NCI-H2227 (cell line): ENCODE measurements around the gene EML4.
A peak's percentile ranks its signal among the peaks of the same experiment; 100 is the strongest.

Source experiments
- DNase-seq: peaks from one replicate; lab custom pipeline; 2025; ENCODE audit not compliant: unreplicated experiment; lab: John Stamatoyannopoulos, UW

Gene EML4

DNA sequence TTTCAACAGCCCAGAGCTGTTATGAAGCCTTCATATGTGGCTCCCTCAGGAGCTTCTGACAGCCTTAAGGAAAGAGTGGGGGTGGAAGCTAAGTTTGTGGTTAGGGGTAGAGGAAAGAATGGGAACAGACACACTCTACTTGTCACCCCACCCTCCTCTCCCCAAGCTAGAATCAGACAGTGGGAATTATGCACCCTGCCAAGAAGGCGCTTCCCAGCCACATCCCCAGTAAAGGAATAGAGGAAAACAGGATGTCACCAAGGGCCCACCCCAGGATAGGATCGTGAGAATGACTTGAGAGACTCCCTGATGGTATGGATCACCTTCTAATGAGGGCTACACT is 32.4 kb upstream of the EML4 start:
- no peak for DNase-seq

DNA sequence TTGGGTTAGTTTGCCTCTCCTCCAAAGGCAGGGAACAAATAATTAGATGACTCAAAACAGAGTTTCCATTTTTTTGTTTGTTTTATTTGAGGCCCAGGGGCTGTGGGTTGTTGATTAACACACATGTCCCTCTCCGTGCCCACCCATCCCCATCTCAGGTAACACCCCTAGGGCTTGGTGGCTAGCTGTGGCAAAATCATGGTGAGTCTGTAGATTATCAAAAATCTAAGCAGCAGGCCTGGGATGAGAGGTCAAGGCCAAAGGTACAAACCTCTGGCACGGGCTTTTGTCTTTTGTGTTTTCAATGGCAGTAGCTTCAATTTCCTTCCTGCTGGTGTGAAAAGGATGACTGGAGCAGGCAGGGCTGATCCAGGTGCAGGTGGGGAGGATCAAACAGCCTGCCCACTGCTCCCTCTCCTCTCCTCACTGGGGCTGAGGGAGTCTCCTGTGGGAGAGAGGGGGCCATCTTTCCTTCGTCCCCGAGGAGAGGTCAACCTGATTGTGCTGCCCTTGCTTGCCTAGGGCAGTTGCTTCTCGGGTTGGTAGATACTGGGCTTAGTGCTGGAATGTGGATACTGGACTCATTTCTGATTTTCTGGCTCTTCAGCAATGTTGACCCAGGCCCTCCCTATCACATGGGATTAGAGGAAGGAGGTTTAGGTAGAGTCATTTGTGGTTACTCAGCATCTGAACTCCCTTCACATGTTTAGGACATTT is 31.9 kb upstream of the EML4 start:
- no peak for DNase-seq

DNA sequence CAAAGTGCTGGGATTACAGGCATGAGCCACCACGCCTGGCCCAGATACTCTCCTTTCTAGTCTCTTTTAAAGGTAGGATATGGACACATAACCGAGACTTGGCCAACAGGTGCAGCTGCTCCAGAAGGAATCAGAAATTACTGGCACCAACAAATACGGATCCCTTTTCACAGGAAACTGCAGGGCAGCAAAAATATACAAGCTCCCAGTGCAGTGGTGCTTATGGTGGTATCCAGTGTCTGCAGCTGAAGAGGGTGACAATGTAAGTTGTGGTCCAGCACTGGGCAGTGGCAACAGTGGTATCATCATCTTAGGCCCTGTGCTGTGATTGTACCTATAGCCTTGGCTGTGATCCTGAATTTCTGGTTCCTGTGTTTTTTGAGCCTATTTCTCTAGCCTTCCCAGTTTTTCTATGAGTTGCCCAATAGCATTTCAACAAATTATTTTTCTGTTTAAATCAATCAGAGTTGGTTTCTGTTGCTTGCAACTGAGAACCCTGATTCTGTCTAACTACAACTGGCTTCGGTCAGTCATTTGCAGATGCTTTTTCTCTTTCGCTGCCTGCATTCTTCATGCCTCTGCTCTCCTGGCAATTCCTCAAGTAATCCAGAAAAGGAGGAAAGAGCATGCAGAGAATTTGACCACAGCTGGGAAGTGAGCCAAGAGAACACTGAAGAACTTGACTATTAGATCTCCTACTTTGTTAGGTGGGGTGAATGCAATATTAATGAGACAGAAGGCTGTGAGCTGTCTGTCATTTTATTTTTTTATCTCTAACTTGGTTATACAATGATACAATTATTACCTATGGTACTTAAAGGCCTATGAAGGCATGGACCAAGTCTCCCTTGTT is 30.8 kb upstream of the EML4 start:
- DNase-seq: no peak

DNA sequence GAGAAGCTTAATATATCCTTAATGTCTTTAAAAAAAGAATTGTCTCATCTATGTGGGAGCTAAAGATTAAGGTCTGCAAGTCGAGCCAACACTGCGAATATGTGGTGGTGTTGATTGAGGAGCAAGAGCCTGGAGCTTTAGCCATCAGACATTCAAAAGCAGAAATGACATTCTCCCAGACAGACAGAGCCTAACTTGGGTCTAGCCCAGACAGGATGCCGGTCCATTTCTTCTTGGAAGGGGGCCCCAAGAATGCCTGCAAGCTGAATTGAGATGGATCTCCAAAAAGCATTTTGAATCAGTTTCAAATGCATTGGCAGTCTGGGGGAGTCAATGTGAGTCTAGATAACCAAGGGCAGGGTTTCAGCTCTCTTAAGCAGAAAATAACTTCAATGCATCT is 30.1 kb upstream of the EML4 start:
- DNase-seq: no peak

DNA sequence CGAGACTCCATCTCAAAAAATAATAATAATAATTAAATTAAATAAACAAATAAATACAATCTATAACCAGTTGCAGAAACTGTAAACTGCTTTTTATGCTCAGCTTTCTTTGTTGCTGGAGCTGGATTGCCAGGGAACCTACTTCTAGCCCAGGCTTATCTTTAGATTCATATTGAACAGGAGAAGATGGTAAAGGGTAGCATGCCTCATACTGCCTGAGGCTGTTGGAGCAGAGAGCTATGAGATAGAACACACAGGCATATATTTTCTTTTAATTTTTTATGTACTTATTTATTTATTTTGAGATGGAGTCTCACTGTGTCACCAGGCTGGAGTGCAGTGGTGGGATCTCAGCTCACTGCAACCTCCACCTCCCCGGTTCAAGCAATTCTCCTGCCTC is 28.7 kb upstream of the EML4 start:
- DNase-seq: no peak

DNA sequence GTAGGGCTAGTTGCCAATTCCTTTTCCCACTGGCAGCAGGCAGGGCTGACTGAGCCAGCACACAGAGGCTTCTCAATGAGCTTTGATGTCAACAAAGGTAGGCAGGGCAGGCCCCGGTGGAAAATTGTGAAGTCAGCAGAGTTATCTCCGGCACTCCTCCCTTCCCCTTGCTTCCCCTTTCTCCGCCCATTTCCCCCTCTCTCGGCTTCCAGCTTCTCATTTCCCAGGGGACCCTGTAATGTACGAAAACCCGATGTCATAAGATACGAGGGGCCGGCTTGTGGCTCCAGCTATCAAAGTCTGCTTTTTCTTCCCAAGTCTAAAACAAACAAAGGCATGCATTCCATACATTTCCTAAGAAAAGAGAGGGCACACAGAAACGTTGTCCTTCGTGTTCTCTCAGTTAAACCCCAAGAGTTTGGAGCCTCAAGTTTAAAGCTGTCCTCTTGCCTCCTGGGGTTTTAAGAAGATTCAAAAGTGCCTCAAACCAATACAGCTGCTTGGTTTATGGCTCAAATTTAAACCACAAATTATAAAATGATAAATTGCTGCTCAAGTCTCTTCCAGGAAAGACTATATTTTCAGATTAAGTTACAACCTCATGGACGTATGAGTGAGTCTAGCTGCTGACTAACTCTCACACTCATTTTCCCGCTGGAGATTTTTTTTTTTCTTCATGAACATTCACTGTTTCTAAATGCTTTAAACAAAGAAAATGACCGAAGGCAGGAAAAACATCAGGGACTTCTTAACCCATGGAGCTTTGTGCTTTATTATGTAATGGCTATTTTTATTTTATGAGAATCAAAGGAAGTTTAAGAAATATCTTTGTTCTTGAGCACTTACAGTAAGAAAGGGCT is 27.2 kb upstream of the EML4 start:
- peak; percentile 82 for DNase-seq

DNA sequence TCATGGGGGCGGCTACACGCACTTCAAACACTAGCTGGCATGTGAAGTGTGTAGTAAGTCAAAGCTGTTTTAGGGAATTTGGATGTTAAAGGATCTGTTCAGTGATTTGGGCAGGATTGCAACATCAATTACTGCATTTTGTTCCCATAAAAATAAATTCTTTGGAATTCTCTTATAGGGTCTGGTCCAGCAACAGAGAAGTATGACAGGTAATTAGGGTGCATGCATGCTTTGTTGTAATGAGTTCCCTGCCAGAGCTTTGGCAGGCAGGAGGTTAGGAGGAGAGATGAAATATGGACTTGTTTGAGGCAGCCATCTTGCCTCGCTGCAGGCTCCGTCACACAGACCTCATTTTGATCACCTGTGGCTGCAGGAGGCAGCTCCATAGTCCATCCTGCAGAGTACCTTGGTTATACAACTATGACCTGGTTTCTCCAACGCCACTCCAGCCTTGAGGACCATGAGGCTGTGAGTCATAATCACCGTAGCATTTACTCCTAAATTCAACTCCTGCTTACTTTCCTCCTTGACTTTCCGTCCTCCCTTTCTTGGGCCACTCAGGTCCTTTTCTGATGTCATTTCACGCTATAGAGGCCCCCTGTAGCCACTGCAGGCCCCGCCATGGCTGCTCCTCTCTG is 26.5 kb upstream of the EML4 start:
- DNase-seq: peak; percentile 60

DNA sequence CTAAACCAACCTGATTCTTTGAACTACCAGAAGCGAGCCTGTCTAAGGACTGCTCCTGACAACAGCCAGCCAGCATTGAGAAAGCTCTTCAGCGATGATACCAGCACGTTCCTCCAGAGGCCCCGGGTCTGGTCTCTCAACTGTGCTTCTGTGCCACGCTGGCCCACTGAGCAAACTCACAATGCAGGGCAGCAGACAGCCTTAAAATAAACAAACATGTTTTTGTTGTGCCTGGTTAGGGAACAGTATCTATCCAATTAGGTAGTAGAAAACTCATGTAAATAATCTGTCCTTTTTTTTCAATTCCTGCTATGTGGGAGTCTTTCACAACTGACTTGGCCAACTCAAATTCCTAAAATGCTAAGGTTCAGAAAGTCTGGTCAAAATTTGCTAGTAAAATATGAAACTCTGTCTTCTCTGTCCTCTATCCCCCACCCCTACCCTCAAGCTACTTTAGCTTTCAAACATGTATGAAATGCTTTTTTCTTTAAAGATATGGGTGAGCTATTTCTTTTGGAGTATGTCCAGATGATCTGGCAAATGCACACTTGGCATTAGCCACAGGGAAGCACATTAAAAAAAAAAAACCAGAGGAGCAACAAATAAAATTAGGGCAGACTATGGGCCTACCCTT is 21.4 kb upstream of the EML4 start:
- DNase-seq: no peak

DNA sequence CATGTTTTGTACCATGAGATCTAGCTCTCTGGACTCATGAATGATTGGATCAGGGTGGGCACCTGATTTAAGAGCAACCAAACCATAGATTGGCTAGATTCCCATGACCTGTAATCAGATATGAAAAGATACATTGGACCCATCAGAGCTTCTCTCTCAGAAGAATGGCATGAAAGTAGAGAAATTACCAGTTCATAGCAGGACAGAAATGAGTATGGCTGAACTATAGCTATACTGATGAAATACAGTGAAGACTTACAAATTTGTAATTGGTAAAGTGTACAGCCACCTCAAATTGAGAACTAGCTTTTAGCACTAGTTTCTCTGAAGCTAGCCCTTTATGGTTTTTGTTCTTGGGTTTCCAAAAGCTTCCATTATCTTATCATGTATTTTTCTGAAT is 19.0 kb upstream of the EML4 start:
- no peak for DNase-seq

DNA sequence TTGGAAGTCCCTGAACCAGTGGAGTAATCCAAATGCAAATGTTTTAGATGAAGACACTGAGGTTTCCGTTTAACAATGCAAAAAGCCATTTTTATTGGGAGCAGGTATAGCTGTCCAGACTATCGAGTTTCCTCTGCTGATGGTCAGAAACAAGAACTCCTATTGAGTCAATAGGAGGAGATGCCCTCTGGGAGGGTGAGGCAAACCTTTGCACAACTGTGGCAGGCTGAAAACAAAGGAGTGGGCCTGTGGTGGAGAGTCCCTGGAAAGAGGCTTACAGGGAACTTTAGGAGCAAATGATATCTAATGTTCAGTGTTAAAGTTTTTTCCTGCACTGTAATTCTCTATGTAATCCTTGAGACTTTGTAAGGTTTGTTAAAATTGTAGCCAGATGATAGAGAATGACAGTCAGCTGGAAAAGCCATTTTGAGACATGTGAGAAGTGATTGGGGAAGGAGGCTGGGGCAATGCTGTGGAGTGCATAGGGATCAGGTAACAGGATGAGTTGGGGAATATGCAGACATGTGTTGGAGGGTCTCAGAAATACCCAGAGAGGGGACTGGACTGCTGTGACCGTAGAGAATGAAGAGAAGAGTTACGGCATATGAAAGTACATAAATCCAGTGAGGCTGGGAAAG is 15.1 kb upstream of the EML4 start:
- no peak for DNase-seq

DNA sequence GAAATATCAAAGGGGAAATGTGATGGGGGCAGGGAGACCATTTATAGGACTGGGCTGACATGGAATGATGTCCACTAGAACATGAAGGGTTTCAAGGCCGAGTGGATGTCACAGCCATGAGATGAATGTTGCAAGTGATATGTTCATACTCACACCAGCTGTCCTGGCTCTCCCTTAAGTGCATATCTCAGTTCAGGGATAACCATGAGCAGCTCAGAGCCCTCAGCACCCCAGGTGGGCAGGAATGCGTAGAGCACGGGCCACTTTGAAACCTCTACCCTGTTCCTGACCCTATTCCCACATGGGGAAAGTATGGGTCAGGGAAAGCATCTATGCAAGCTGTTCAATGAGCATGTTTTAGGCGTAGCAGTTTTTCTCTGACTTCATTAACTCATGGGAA is 12.4 kb upstream of the EML4 start:
- no peak for DNase-seq

DNA sequence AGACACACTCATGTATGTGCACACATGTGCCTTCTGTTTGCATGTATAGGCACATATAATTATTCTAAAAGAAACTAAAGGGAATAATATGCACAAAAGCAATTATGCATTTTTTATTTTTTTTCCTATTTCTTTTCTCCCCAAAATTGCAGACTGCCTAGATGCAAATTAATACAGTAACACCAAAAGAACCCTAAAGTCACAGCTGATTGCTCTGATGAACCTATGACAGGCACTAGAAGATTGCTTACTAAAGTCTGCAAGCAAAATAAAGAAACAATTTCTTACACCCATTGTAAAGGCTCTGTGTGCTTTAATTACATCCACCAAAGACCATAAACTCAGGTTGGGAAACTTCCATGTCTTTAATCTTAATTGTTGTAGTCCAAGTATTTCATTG is 7.7 kb upstream of the EML4 start:
- DNase-seq: no peak

DNA sequence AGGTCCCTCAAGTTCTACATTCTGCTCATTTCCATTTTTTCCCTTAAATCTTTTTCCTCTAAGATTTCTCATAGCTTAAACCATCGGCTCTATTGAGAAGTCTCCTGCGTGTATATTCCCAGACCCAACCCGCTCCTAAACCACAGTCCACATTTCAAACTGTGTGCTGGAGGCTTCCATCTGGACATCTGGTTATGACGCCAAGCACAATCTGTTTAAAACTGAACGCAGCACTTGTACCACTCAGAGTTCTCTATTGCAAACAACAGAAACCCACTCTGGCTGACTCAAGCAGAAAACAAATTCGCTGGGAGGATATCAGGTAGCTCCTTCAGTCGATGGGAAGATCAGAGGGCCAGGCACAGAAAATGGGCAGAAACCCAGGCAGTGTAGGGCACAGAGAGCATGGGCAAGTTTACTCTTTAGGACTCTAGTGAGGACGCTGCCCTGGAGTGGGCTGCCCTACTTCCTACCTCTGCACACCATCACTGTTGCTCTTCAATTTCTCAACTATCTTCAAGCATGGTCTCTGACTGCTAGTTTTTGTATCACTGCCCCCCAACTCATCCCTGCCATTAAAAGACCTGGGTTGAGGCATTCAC is 5.6 kb upstream of the EML4 start:
- DNase-seq: no peak

DNA sequence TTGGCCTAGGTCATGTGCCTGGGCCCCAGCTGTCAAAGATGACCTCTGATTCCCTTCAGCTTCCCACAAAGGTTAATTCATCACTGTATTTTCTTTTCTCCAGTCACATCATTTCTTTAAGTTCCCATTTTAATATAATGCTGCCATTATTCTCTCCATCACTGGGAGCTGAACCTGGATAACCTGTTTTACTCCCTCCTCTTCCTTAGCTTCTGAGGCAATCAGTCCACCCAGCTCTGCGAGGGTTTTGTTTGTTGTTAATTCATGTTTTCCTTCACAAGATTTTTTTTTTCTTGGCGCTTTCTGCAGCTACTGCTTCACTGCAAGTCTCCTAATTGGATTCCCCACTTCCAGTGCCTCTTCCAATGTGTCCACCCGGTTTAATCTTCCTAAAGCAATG is 5.1 kb upstream of the EML4 start:
- no peak for DNase-seq

DNA sequence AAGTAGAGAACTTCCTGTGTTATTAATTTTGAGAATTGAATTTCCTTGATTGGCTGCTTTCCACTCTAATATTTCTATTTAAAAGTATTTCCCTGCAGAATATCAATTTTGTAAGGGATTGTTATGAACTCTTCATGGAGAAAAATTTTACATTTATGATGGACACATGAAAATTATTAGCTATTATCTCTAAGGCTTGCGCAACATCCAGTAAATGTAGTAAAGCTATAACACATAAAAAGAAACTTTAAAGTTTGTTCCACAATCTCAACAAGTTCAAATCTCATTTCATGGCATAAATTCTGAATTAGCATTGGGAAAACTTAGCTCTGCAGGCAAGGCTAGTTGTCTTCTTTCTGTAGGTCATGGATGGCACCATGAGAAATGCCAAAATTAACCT is 4.2 kb upstream of the EML4 start:
- no peak for DNase-seq

DNA sequence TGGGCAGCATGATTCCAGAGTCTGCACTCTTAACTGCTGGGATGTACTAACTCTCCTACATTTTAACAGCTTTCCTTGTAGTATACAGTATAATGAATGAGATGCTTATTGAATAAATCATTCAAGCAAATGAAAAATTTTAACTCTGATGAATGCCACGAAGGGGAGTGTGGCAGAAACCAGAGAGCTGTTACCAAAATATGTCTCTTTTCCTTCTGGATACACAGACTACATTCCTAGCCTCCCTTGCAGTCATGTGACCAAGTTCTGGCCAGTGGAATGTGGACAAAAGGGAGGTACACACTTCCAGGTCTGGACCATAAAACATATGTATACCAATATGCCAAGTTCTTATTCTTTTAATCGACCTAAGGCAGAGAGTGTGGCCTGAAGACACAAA is 1.7 kb upstream of the EML4 start:
- no peak for DNase-seq

DNA sequence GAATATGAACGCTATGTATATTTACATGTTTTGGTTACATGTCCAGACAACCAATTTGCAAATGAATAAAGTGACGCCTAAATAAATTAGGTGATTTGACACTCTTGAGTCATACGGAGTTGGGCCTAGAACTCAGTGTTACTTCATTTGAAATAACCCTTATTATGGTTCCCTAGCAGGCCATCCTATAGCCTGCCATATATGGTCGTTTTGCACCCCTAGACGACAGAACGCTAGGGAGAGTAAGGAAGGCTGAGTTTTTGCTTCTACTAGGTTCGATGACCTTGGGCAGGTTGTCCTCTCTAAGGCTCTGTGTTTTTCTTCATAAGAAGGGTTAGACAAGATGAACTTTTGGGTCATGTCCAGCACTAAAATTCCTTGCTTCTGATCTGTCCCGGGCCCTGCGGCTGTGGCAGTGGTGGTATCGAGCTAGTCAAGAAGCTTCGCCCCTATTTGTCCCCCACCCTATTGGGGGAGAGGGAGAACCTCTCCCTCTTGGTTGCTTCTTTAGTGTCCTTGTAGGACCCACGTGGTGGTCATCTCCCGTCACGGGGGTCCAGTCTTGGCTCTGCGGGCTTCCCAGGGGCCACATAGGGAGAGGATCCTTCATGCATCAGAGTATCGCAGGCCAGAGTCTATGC is 574 bp upstream of the EML4 start:
- DNase-seq: no peak

DNA sequence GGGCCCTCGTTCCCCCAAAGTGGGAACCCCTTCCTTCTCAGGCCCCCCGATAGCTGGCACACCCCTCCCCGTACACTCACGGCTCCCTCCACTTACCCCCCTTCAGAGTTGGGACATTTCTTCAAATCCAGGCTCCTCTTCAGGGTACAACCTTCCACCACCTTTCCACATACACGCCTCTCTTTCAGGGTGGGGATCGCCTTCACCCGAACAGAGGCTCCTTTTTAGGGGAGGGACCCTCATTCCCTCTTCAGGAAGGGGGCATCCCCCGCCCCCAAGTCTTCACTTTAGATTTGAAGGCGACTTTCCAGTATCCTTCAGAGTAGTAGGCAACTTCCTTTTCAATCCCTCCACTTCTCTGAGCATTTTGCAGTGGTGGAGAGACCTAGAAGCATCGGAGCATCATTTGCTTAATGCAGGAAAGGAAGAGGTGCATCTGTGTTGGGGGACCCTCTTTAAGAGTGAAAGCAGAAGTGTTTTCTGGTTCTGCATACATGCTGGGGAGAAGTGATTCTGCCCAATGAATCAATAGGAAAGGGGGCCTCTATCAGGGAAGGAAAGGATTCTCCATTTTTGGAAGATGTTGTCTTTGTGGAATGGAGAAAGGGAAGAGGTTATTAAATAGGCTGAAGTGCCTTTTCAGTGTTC is 845 bp downstream of the EML4 start:
- DNase-seq: no peak
